GM19023 (cell line): ENCODE measurements around the gene PRM2.

Source experiments
- ATAC-seq: cut with Tn5 transposase; IDR thresholded peaks from one replicate; pipeline ENCODE4 v1.9.1; 2021; ENCODE audit warnings: mild to moderate bottlenecking, moderate library complexity; ENCODE audit not compliant: unreplicated experiment

Gene PRM2, protein sequence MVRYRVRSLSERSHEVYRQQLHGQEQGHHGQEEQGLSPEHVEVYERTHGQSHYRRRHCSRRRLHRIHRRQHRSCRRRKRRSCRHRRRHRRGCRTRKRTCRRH

DNA sequence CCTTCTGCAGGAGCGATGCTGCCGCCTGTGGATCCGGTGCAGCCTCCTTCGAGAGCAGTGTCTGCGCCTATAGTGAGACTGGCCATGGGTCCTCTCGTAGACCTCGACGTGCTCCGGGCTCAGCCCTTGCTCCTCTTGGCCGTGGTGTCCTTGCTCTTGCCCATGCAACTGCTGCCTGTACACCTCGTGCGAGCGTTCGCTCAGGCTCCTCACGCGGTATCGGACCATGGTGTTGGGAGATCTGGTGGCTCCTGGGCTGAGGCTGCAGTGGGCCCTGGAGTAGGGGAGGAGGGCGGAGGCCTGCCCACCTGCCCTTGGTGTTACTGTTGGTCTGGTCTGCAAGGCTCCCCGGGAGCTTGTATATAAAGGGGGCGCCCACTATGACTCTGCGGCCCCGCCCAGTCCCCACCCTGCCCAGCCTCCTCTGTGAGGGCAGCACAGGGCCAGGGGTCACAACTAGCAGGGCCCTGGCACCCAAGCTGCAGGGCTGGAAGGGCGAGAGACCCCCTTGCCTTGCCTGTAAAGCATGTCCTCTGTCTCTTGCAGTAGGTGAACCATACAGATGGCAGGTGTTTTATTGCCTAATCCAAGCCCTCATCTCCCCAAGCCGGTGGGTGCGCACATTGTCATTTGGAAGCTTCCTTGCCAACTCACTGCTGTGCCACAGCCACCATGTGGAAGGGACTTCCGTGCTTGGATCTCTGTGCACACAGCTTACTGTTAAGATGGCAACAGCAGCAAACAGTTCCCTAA, at the start of gene PRM2:
Gene PRM2 (minus strand): TSS at position 338 of the 753 bp plus-strand sequence. CDS start 110 bp downstream, at position 228.
- ATAC-seq: no peak

DNA sequence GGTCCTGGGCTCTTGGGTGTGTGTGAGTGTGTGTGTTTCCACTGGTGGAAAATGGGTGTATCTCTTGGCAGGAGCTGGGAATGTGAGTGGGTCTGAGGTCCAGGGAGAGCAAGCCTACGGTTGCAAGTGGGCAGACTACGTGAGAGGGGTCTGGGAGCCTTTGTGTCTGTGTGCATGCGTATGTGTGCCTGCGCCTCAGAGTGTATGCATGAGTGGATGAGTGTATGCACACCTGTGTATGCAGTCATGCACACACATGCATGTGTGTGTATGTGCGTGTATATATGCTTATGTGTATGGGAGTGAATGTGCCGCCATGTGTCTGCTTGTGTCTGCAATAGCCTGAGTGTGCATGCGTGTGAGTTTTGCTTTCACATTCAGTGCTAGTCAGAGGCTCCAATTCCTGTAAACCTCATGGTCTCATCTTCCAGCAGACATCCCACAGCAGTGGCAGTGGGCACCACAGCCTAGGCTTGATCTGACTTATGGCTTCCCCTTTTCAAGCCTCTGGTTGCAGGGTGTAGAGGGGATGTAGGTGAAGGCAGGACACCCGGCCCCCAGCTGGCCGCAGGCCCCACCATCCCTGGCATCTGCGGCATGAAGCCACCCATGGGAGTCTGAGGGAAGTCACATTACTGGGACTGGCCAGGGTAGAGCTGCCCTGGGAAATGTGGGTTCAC, 49.3 kb upstream of the PRM2 start:
- no peak for ATAC-seq

DNA sequence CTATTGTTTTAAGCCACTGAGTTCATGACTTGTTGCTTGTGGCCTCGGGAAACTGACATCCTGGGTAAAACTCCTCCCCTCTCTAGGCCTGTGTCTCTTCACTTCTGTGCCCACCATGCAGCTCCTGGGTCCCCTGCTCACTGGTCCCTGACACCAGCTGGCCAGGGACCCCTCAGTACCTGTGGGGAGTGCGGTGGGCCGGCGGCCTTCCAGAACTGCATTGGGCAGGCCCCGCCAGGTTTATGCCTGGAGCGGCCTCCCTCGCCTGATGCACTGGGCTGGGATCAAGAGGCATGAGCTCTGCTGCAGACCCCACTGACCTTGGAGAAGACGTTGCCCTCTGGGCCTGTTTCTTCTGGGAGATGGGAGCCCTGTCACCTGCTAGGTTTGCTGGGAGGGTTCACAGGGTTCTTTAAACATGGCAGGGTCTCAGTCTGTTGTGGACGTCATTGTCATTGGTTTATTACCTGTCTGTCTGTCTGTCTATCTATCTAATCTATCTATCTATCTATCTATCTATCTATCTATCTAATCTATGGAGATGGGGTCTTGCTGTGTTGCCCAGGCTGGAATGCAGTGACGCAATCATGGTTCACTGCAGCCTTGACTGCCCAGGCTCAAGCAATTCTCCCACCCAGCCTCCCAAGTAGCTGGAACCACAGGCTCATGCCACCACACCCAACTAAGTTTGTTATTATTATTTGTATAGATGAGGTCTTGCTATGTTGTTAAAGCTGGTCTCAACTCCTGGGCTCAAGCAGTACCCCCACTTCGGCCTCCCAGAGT, 47.5 kb upstream of the PRM2 start:
- ATAC-seq: no peak

DNA sequence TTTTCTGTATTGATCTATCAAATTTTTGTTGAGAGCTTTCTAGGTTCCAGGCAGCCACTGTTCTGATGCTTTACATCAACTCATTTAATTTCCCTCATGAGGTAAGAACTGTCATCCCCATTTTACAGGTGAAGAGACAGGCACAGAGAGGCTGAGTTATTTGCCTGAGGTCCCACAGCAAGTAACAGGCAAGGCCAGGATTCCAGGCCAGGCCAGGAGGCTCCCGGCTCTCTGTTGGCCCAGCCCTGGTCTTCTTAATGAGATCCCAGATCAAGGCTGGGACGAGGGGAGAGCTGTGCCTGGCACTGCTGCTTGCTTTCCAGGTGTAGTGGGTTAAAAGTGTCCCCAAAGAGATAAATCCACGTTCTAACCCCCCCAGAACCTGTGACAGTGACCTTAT, 46.5 kb upstream of the PRM2 start:
- ATAC-seq: no peak

DNA sequence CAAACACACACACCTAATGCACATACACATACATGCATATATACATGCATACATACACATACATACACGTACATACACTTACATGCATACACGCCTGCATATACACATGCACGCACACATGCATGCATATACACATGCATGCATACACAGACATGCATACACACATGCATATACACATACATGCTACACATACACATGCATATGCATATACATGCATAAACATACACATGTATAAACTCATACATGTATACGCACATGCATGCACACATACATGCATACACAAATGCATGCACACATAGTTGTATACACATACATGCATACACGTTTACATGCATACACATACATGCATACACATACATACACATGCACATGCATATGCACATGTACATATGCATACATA, 45.4 kb upstream of the PRM2 start:
- no peak for ATAC-seq

DNA sequence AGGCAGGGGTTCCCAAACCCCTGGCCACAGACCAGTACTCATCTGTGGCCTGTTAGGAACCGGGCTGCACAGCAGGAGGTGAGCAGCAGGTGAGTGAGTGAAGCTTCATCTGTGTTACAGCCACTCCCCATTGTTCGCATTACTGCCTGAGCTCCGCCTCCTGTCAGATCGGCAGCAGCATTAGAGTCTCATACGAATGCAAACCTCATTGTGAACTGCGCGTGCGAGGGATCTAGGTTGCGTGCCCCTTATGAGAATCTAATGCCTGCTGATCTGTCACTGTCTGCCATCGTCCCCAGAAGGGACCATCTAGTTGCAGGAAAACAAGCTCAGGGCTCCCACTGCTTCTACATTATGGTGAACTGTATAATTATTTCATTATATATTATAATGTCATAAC, 43.9 kb upstream of the PRM2 start:
- no peak for ATAC-seq

DNA sequence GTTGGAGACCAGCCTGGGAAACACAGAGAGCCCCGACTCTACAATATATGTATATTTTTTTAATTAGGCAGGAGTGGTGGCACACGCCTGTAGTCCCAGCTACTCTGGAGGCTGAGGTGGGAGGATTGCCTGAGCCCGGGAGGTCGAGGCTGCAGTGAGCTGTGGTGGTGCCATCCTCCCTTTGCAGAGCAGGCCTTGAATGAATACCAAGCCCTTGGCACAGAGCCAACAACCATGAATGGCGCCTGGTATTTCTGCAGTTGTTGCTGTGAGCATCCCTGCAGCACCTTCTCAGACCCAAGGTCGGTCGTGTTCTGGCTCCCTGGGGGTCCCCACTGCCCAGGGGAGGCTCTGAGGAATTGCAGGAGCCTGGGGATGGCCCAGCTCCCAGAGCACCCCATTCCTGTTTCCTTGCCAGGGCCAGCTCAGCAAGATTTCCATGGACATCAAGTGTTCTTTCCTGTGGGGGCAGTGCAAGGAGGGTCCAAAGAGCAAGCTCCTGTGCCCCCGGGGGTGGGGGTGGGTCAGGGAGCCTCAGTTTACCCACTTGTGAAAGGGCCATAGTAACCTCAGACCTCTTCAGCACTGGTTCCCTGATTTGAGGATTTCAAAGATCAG, 43.4 kb upstream of the PRM2 start:
- no peak for ATAC-seq

DNA sequence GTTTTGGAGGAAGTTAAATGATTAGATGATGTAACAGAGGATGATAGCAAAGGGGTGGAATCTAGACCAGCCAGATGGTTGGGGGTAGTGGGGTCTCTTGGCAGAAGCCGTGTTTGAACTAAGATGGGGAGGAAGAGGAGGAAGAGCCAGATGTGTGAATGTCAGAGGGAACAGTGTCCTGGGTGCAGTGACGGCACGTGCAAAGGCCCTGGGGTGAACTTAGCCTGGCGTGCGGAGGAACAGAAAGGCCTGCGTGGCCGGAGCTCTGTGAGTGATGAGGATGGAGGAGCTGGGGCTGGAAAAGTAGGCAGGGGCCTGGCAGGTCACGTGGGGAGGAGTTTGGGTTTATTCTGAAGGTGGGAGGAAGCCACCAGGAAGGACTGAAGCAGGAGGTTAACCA, 42.5 kb upstream of the PRM2 start:
- ATAC-seq: no peak

DNA sequence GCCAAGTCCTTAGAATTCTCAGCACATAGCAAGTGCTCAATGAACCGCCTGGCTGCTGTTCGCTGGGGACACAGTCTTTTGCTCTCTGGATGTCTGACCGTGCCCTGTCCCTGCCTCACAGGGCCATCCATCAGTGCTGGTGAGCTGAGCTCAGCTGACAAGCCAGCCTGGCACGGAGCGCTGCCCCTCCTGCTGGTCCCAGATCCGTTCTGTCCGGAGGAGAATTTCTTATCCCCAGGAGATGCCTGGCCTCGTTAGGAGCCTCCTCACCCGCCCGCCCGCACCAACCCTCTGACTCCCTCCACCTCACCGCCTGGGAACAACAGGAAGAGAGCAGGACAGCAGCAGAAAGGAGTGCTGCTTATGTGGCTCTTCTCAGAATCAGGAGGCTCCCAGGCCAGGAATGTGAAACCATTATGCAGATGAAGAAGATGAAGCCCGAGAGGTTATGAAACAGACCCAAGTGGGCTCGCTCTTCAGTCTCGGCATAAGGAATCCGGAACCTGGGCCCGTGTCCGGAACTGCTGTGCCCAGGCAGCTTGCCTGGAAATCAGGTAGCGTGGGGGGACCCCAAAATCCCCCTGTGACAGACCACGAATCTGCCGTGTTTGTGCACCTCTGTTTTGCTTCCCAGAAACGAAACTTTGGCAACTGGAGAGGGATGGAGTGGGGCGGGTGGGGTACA, 40.2 kb upstream of the PRM2 start:
- no peak for ATAC-seq

DNA sequence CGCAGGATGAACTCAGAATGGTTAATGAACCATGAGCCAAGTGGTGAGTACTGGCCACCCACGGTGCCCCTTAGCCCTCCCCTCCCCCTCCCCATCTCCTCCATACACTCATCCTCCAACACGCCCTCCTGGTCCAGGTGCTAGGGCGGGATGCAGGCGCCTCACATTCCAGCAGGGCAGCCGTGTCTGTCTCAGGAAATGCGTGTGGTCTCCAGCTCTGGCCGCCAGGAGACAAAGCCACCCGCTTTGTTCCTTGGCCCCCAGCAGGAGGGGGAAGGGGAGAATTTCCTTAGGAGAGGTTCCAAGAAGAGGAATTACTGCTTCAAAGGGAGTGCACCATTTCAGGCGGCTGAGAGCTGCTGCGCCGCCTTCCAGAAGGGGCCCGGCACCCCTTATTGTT, 39.2 kb upstream of the PRM2 start:
- no peak for ATAC-seq

DNA sequence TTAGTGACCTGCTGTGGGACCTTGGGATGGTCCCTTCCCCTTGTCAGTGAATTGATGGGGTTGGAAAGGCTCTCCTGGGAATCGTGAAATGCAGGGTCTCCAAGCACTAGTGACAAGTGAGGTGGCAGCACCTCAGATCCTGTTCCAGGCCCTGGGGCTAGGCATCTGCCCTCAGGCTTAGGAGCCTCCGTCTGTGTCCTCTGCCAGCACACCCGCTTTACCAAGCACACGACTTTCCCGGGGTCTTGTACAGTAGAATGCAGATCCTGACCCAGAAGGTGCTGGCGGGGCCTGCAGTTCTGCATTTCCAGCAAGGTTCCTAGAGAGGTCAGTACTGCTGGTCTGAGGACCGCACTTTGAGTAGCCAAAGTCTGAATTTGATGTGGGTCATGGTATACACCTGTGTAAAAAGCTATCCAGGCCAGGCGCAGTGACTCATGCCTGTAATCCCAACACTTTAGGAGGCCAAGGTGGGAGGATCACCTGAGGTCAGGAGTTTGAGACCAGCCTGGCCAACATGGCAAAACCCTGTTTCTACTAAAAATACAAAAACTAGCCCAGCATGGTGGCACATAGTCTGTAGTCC, 38.1 kb upstream of the PRM2 start:
- no peak for ATAC-seq

DNA sequence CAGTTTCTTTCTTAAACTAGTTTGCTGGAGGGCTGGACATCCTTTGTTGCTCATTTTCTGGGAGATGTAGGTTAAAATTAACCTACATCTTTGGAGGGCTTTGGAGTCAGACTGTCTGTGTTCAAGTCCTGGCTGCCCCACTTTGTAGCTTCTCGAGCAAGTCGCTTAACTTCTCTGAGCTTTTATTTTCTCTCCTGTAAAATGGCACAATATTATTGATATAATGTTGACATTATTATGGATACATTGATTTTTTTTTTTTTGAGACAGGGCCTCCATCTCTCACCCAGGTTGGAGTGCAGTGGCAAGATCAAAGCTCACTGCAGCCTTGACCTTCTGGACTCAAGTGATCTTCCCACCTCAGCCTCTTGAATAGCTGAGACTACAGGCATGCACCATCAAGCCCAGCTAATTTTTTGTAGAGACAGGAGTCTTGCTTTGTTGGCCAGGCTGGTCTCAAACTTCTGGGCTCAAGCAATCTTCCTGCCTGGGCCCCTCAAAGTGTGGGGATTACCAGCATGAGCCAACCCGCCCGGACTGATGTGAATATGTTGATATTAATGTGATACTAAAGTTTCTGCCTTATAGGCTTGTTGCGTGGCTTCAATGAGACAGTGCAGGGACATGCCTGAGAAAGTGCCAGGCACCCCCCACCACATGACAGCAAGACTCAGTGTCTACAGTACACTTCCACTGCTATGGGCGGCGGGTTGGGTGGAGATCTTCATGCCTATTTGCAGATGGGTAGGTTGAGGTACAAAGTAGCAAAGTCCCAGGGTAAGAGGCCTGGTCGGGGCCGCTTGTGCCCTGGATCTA, 37.4 kb upstream of the PRM2 start:
- ATAC-seq: no peak

DNA sequence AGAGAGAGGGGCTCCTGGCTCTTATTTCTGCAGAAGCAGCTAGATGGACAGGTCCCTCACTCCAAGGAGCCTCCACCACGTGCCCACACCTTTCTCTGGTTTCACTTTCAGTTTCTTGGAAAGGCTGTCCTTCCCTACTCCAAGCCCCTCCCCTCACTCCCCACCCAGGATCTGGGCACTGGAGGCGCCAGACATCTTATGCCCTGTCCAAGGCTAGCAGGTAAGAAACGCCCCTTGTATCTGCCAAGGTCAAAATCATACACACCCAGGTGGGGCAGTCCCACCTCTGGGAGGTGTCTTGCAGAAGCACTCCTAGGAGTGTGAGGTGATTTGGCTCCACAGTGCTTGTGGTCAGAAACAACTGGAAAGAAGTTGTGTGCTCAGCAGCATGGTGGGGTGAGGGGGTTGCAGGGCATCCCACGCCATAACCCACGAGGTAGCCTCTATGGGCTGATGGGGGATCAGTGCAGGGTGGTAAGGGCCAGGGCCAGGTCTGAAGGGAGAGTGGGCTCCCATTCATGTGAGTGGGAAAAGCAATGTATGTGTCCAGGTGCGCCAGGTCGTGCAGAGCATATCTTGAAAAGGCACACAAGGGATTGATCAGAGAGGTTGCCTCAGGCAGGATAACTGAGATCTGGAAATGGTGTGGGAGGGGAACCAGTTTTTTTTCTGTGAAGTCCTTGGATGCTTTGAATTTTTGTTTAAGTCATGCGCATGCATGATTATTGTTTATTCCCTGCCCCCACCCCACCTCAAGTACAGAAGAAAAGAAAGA, 36.6 kb upstream of the PRM2 start:
- ATAC-seq: no peak

DNA sequence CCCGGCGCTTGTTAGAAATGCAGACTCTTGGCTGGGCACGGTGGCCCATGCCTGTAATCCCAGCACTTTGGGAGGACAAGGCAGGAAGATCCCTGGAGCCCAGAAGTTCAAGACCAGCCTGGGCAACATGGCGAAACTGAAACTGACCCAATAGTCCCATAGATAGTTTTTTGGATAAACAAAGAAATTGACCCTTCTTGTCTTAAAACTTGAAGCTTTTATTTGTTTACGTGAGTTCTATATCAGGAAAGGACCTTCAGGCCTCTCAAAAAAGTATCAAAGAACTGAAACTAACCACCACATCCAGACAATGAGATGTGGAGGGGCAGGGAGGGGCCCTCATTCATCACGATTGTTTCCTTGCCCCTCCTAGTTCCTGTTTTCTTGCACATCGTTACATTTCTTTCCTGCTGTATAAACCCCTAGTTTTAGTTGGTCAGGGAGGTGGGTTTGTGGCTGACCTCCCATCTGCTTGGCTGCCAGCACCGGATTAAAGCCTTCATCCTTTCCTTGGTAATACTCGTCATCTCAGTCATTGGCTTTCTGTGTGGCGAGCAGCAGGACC, 34.8 kb upstream of the PRM2 start:
- peak; percentile 32 for ATAC-seq

DNA sequence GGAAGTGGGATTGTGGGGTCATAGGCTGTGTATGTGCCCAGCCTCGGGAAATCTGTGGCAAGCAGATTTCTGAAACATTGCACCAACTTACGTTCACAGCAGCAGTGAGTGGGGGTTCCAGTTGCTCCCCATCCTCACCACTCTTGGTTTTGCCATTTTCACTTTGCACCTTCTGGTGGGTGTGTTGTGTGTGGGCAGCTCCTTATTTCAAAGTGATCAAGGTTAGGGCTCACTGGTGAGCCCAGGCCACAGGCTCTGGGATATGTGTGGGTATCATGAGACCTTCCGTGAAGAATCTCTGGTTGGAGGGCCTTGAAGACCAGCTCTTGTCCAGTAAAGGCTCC, 34.3 kb upstream of the PRM2 start:
- no peak for ATAC-seq

DNA sequence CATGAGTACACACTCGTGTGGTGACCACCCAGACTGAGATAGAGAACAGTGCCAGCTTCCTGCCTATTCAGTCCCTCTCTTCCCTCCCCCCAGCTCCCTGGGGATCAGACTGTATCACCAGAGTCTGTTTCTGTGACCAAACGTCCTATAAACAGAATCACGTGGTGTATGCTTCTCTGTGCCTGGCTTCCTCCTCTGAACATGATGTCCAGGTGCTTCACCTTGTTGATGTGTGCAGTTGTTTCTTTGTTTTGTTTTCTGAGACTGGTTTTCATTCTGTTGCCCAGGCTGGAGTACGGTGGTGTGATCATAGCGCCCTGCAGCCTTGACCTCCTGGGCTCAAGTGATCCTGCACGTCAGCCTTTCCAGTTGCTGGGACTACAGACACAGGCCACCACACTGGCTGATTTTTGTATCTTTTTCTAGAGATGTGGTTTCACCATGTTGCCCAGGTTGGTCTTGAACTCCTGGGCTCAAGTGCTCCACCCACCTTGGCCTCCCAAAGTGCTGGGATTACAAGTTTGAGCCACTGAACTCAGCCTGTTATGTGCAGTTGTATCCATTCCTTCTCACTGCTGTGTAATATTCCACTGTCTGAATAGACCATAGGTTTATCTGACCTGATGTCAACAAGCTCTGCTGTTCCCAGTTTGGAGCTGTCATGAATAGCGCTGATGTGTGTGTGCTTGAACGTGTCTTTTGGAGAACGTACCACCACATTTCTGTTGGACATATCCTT, 33.8 kb upstream of the PRM2 start:
- peak; percentile 41 for ATAC-seq

DNA sequence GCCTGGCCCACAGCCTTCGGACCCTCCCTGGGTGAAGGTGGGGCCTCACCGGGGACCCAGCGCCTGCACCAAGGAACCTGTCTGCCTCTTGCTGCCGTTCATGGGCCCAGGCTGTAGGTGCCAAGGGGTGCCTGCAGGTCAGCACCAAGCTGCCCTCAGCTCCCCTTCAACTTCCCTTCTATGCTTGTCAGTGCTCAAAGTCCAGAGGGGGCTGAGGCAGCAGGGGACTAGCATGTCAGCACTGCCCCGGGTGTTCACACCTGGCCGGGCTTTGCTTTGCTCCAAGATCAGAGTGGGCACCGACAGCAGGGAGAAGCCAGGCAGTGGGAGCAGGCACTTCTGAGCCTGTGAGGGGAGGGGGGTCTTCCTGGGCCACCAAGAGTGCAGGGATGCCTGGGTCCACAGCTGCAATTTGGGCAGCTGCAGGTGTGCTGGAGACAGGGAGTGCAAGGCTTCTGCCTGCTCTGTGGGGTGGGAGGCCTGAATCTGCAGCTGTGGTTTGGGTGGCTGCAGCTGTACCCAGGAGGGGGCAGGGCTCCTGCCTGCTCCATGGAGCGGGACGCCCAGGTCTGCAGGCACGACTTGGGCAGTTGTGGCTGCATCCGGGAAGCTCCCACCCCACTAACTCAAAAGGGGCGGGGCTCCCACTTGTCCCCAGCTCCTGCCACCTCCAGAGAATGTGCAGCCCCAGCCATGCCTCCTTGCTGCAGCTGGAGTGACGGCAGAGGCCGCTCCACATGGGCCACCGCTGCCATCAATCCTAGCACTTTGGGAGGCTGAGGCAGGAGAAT, 32.4 kb upstream of the PRM2 start:
- ATAC-seq: no peak
